HUES48 (cell line): ENCODE measurements around the gene KIF18B.
"Not testable (repeated sequence)": the region's sequence is repeated elsewhere in the genome, so short reads cannot be mapped to it uniquely, and the experiment has no call there.

ENCODE experiments used
- H3K27ac ChIP-seq: one replicate; pipeline ENCODE4 v1.7.0; 2013; ENCODE audit warnings: low read depth, low read length, inconsistent platforms
- H3K27me3 ChIP-seq: 2 replicates; pipeline ENCODE4 v1.6.1; 2013; ENCODE audit warnings: mild to moderate bottlenecking, low read length; ENCODE audit not compliant: control insufficient read depth, insufficient read depth
- H3K36me3 ChIP-seq: 2 replicates; pipeline ENCODE4 v1.6.1; 2013; ENCODE audit warnings: low read length; ENCODE audit not compliant: control insufficient read depth, insufficient read depth
- H3K4me1 ChIP-seq: 2 replicates; pipeline ENCODE4 v1.6.1; 2013; ENCODE audit warnings: mild to moderate bottlenecking, low read length; ENCODE audit not compliant: control insufficient read depth, insufficient read depth
- H3K4me3 ChIP-seq: 2 replicates; pipeline ENCODE4 v1.5.1; 2013; ENCODE audit warnings: mild to moderate bottlenecking, low read depth, low read length
- H3K9ac ChIP-seq: 2 replicates; pipeline ENCODE4 v1.6.1; 2013; ENCODE audit warnings: mild to moderate bottlenecking, low read depth, low read length, moderate library complexity
- H3K9me3 ChIP-seq: 2 replicates; pipeline ENCODE4 v1.6.1; 2013; ENCODE audit warnings: low read length; ENCODE audit not compliant: control insufficient read depth, insufficient read depth

KIF18B gene

GRCh38 chr17:44955674-44956425, 8.3 kb upstream of the KIF18B start:
- Histone ChIP-seq H3K27ac (no peak overlapping the region), H3K9me3 (no peaks in the 10 kb centered on the region), H3K4me3 (no peak overlapping the region), H3K27me3 (peaks cover 4% of the 10 kb centered on the region), H3K9ac (no peak overlapping the region), H3K4me1 (no peaks in the 10 kb centered on the region), H3K36me3 (no peaks in the 10 kb centered on the region)

- H3K27me3 ChIP-seq, result no peaks in the 10 kb centered on the region
- H3K27ac ChIP-seq, result no peak overlapping the region
- H3K4me3 ChIP-seq, result no peak overlapping the region
- H3K4me1 ChIP-seq, result no peaks in the 10 kb centered on the region
- H3K9me3 ChIP-seq, result no peaks in the 10 kb centered on the region
- no peak overlapping the region for H3K9ac ChIP-seq
- no peaks in the 10 kb centered on the region for H3K36me3 ChIP-seq
Measured at GRCh38 chr17:44952946-44953475, 5.4 kb upstream of the KIF18B start.

DNA sequence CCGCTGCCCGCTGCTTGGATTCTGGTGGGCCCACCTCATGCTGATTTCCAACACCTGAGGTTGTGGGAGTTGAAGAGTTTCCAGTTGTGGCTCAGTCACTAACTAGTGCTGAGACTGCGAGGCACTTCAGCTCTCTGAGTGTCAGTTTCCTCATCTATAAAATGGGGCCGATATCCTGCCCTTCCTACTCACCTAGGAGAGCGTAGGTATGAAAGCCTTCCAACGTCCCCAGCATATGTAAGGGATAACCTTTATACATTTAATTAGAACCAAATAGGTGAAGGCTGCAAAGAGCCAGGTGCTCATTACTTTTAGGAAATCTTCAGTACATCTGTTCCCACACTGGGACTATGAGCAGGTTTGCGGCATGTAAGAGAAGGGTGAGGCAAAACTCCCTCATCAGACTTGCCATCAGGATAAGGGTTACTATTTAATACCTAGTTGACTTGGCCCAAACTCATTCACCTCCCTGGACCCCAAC, 782 bp upstream of the KIF18B start:
- Histone ChIP-seq H3K4me1 (0 out of 2 replicates have a peak, but pooled peaks cover 2% of the 10 kb centered on the region), H3K27ac (peak overlapping the region; percentile 63), H3K36me3 (peaks cover 20% of the 10 kb centered on the region), H3K9me3 (no peaks in the 10 kb centered on the region), H3K9ac (no peak overlapping the region), H3K27me3 (no peaks in the 10 kb centered on the region), H3K4me3 (peak overlapping the region; percentile 87)

DNA sequence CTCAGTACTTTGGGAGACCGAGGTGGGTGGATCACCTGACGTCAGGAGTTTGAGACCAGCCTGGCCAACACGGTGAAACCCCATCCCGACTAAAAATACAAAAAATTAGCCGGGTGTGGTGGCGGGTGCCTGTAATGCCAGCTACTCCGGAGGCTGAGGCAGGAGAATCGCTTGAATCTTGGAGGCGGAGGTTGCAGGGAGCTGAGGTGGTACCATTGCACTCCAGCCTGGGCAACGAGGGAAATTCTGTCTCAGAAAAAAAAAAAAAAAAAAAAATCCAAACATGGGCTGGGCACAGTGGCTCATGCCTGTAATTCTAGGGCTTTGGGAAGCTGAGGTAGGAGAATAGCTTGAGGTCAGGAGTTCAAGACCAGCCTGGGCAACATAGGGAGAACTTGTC, 1.9 kb downstream of the KIF18B start:
- H3K4me3 ChIP-seq, result peak overlapping the region; percentile 87; the same call in 1 of the 2 replicates

GRCh38 chr17:44942456-44942855, 5.1 kb downstream of the KIF18B start:
- Histone ChIP-seq H3K9ac (no peak overlapping the region), H3K27ac (no peak overlapping the region), H3K4me1 (peaks cover 11% of the 10 kb centered on the region; the same call in 1 of the 2 replicates), H3K9me3 (no peaks in the 10 kb centered on the region), H3K27me3 (no peaks in the 10 kb centered on the region), H3K36me3 (peaks cover 58% of the 10 kb centered on the region), H3K4me3 (no peak overlapping the region)

More for the DNA sequence above, 1.9 kb downstream of the KIF18B start:
- H3K4me1 ChIP-seq, H3K27me3 ChIP-seq, H3K9me3 ChIP-seq, H3K9ac ChIP-seq, H3K27ac ChIP-seq: not testable (repeated sequence)
- peaks cover 41% of the 10 kb centered on the region for H3K36me3 ChIP-seq

- no peak overlapping the region for H3K27ac ChIP-seq
- peaks cover 61% of the 10 kb centered on the region for H3K36me3 ChIP-seq
- H3K4me3 ChIP-seq, result no peak overlapping the region
- H3K9me3 ChIP-seq, result no peaks in the 10 kb centered on the region
- peaks cover 11% of the 10 kb centered on the region; the same call in 1 of the 2 replicates for H3K4me1 ChIP-seq
- no peak overlapping the region for H3K9ac ChIP-seq
- H3K27me3 ChIP-seq, result no peaks in the 10 kb centered on the region
Measured at GRCh38 chr17:44941712-44942331, 5.8 kb downstream of the KIF18B start.

- Histone ChIP-seq H3K4me1 (peaks cover 9% of the 10 kb centered on the region; the same call in 1 of the 2 replicates), H3K4me3 (no peak overlapping the region), H3K27ac (no peak overlapping the region), H3K9ac (no peak overlapping the region), H3K27me3 (no peaks in the 10 kb centered on the region), H3K9me3 (no peaks in the 10 kb centered on the region), H3K36me3 (peaks cover 68% of the 10 kb centered on the region)
Measured at GRCh38 chr17:44940768-44941167, 6.8 kb downstream of the KIF18B start.

DNA sequence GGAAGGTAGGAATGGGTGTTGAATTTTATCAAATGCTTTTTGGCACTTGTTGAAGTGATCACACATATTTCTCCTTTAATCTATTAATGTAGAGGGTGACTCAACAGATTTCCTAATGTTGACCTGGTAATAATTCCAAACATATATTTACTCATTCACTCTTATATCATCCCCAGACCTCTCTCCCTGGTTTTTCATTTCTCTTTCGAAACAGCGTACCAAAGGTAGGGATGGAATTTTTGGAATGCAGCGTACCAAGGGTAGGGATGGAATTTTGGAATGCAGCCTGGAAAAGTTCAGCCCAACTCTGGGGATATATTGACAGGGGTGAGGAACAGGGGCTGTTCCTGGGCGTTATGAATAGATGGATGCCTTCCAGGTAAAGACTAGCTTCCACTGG, 7.3 kb downstream of the KIF18B start:
- no peak overlapping the region for H3K4me3 ChIP-seq
- H3K36me3 ChIP-seq, result peaks cover 70% of the 10 kb centered on the region
- H3K9ac ChIP-seq, result no peak overlapping the region
- H3K27me3 ChIP-seq, result no peaks in the 10 kb centered on the region
- H3K27ac ChIP-seq, result no peak overlapping the region
- no peaks in the 10 kb centered on the region for H3K9me3 ChIP-seq
- H3K4me1 ChIP-seq, result peaks cover 9% of the 10 kb centered on the region; the same call in 1 of the 2 replicates

DNA sequence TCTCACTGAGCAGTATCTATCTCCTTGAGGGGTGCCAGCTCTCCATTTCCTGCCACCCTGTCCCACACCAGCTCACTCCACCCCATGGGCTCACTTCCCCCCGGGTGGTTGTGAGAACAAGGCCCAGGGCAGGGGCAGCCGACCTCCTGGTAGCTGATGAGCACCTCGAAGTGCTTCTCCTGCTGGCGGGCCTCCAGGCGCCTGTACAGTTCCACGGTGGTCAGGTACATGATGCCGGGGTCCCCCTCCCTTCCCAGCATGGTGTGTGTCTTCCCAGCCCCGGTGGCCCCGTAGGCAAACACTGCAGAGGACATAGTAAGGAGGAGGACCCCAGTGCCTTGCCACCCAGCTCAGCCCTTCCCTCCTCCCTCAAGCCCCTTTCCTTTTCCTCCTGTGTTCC, 12.5 kb downstream of the KIF18B start:
- H3K36me3 ChIP-seq, result peaks cover 78% of the 10 kb centered on the region
- no peaks in the 10 kb centered on the region for H3K9me3 ChIP-seq
- no peaks in the 10 kb centered on the region; the same call in 1 of the 2 replicates for H3K4me1 ChIP-seq
- no peak overlapping the region for H3K27ac ChIP-seq
- H3K9ac ChIP-seq, result no peak overlapping the region
- H3K27me3 ChIP-seq, result no peaks in the 10 kb centered on the region
- H3K4me3 ChIP-seq, result no peak overlapping the region

GRCh38 chr17:44934745-44935105, 12.8 kb downstream of the KIF18B start:
- H3K36me3 ChIP-seq, result peaks cover 79% of the 10 kb centered on the region
- no peaks in the 10 kb centered on the region for H3K4me1 ChIP-seq
- H3K27ac ChIP-seq, result no peak overlapping the region
- H3K9ac ChIP-seq, result no peak overlapping the region
- no peaks in the 10 kb centered on the region for H3K9me3 ChIP-seq
- no peak overlapping the region for H3K4me3 ChIP-seq
- H3K27me3 ChIP-seq, result no peaks in the 10 kb centered on the region
